NCI-H748 (cell line): ENCODE data around the gene RNF13.
A peak's percentile ranks its signal among the peaks of the same experiment; 100 is the strongest.
"Not testable (repeated sequence)": the region's sequence is repeated elsewhere in the genome, so short reads cannot be mapped to it uniquely, and the experiment has no call there.

Source experiments
- DNase-seq: peaks from one replicate; lab custom pipeline; 2025; ENCODE audit not compliant: unreplicated experiment; lab: John Stamatoyannopoulos, UW

The RNF13 gene

GRCh38 chr3:149892371-149892770 is 79.4 kb downstream of the RNF13 start:
- DNase-seq, result no peak

GRCh38 chr3:149894205-149894604 is 81.2 kb downstream of the RNF13 start:
- no peak for DNase-seq

GRCh38 chr3:149895339-149895738 is 82.3 kb downstream of the RNF13 start:
- no peak for DNase-seq

- DNase-seq, result no peak
Measured at GRCh38 chr3:149895769-149896168, 82.8 kb downstream of the RNF13 start.

- no peak for DNase-seq
Measured at GRCh38 chr3:149898771-149899170, 85.8 kb downstream of the RNF13 start.

- DNase-seq, result no peak
Measured at GRCh38 chr3:149900322-149900721, 87.3 kb downstream of the RNF13 start.

GRCh38 chr3:149901770-149902169 is 88.8 kb downstream of the RNF13 start:
- DNase-seq, result no peak

- DNase-seq, result no peak
Measured at GRCh38 chr3:149902498-149903139, 89.6 kb downstream of the RNF13 start.

- DNase-seq, result no peak
Measured at GRCh38 chr3:149906036-149906435, 93.0 kb downstream of the RNF13 start.

- DNase-seq, result no peak
Measured at GRCh38 chr3:149908424-149908957, 95.5 kb downstream of the RNF13 start.

- DNase-seq, result no peak
Measured at GRCh38 chr3:149909923-149910322, 96.9 kb downstream of the RNF13 start.

- no peak for DNase-seq
Measured at GRCh38 chr3:149917124-149917667, 104.2 kb downstream of the RNF13 start.

GRCh38 chr3:149919509-149919908 is 106.5 kb downstream of the RNF13 start:
- no peak for DNase-seq

GRCh38 chr3:149920119-149920518 is 107.1 kb downstream of the RNF13 start:
- DNase-seq, result no peak

- DNase-seq, result no peak
Measured at GRCh38 chr3:149933008-149933407, 120.0 kb downstream of the RNF13 start.

GRCh38 chr3:149933858-149934257 is 120.8 kb downstream of the RNF13 start:
- DNase-seq, result no peak

- no peak for DNase-seq
Measured at GRCh38 chr3:149934524-149934923, 121.5 kb downstream of the RNF13 start.

- DNase-seq, result peak; percentile 63
Measured at GRCh38 chr3:149936812-149937230, 123.8 kb downstream of the RNF13 start.

- not testable (repeated sequence) for DNase-seq
Measured at GRCh38 chr3:149938392-149939055, 125.5 kb downstream of the RNF13 start.

GRCh38 chr3:149941186-149941585 is 128.2 kb downstream of the RNF13 start:
- DNase-seq, result no peak

GRCh38 chr3:149941946-149942345 is 128.9 kb downstream of the RNF13 start:
- no peak for DNase-seq

- no peak for DNase-seq
Measured at GRCh38 chr3:149942409-149942808, 129.4 kb downstream of the RNF13 start.
